H1 (cell line): ENCODE results near the gene AIFM3. TPM values are rescaled to one million over a fixed set of nuclear protein-coding genes. Genes with fewer than 3 reads are reported as not detected.

ENCODE experiments used
- CTCF ChIA-PET: fragments of 300-600 bp; sonication (Branson Sonifier 250); formaldehyde crosslinking; loops from one replicate; lab custom pipeline; 2021; ENCODE audit not compliant: partially characterized antibody; lab: Charles Lee
- POLR2A ChIA-PET: fragments of 300-600 bp; sonication (Branson Sonifier 250); formaldehyde crosslinking; loops from one replicate; lab custom pipeline; 2021; ENCODE audit warnings: inconsistent platforms; ENCODE audit not compliant: partially characterized antibody; lab: Charles Lee
- DNase-seq, 2 experiments: peaks; one replicate each; pipeline versions ENCODE4 v3.0.0 to v3.0.0-alpha.2; 2010 to 2022; ENCODE audit warnings: low spot score in 2 of 2, low read depth in 1 of 2, mixed read lengths in 1 of 2
- FAIRE-seq: peaks from 2 replicates; lab custom pipeline; 2011; peaks lifted over from hg19 to GRCh38; lab: Jason Lieb, UNC
- H2AFZ ChIP-seq: 2 replicates; pipeline ENCODE4 v1.8.1; 2012; ENCODE audit warnings: low read length, inconsistent platforms
- H2AK5ac ChIP-seq: 2 replicates; pipeline ENCODE4 v1.6.1; 2013; ENCODE audit warnings: low read depth, low read length
- H2BK120ac ChIP-seq: replicated peaks from 2 replicates; pipeline ENCODE3; 2013; ENCODE audit warnings: low read depth, low read length, inconsistent platforms
- H2BK12ac ChIP-seq: 2 replicates; pipeline ENCODE4 v1.6.1; 2013; ENCODE audit warnings: low read depth, low read length
- H2BK15ac ChIP-seq: 2 replicates; pipeline ENCODE4 v1.6.1; 2013; ENCODE audit warnings: low read length
- H2BK20ac ChIP-seq: 2 replicates; pipeline ENCODE4 v1.6.1; 2013; ENCODE audit warnings: low read length
- H2BK5ac ChIP-seq: 2 replicates; pipeline ENCODE4 v1.6.1; 2013; ENCODE audit warnings: low read depth, low read length
- H3K14ac ChIP-seq: 2 replicates; pipeline ENCODE4 v1.6.1; 2013; ENCODE audit warnings: inconsistent platforms; ENCODE audit not compliant: insufficient read length
- H3K18ac ChIP-seq: 2 replicates; pipeline ENCODE4 v1.6.1; 2013; ENCODE audit warnings: low read length; ENCODE audit errors: extremely low read depth
- H3K23ac ChIP-seq: 2 replicates; pipeline ENCODE4 v1.6.1; 2013; ENCODE audit warnings: inconsistent platforms; ENCODE audit not compliant: insufficient read length
- H3K23me2 ChIP-seq: 2 replicates; pipeline ENCODE4 v1.6.1; 2013; ENCODE audit warnings: low read depth, low read length
- H3K27ac ChIP-seq: 2 replicates; pipeline ENCODE4 v1.6.1; 2011; ENCODE audit warnings: low read depth, low read length, inconsistent platforms
- H3K27me3 ChIP-seq, 4 experiments: replicated peaks in 1 of 4; 1 replicate in 1 of 4; 2 replicates in 3 of 4; pipeline versions ENCODE4 v1.6.1 to v1.8.1; 2011 to 2013; ENCODE audit warnings: low read length in 3 of 4, mild to moderate bottlenecking in 3 of 4, inconsistent platforms in 2 of 4, mixed read lengths in 2 of 4, moderate library complexity in 1 of 4; ENCODE audit not compliant: control insufficient read depth in 3 of 4, insufficient read depth in 3 of 4; ENCODE audit errors: extremely low read depth in 1 of 4
- H3K36me3 ChIP-seq, 4 experiments: 2 replicates each; pipeline versions ENCODE4 v1.6.1 to v1.8.1; 2011 to 2013; ENCODE audit warnings: mild to moderate bottlenecking in 4 of 4, low read length in 3 of 4, moderate library complexity in 2 of 4, control low read depth in 1 of 4, inconsistent platforms in 1 of 4; ENCODE audit not compliant: insufficient read depth in 4 of 4, control insufficient read depth in 2 of 4
- H3K4ac ChIP-seq: replicated peaks from 2 replicates; pipeline ENCODE3; 2013; ENCODE audit warnings: low read length, low read depth, mixed read lengths, inconsistent platforms; ENCODE audit not compliant: insufficient read length
- H3K4me1 ChIP-seq, 4 experiments: replicated peaks in 1 of 4; 1 replicate in 1 of 4; 2 replicates in 3 of 4; pipeline versions ENCODE4 v1.6.1 to v1.8.1; 2011 to 2013; ENCODE audit warnings: low read length in 3 of 4, inconsistent platforms in 2 of 4, mixed read lengths in 1 of 4; ENCODE audit not compliant: insufficient read depth in 4 of 4, control insufficient read depth in 3 of 4
- H3K4me2 ChIP-seq, 2 experiments: 2 replicates each; pipeline versions ENCODE4 v1.6.1 to v1.8.1; 2011 to 2013; ENCODE audit warnings: low read depth in 2 of 2, low read length in 2 of 2, control low read depth in 1 of 2, inconsistent platforms in 1 of 2, mild to moderate bottlenecking in 1 of 2; ENCODE audit not compliant: insufficient read depth in 1 of 2
- H3K4me3 ChIP-seq, 4 experiments: fragments of 200-600, 300-600 bp in 1 of 4; sonication (generic), shearing (Covaris generic), sonication (Bioruptor Twin) in 1 of 4; 2 replicates each; pipeline versions ENCODE4 v1.5.1 to v1.8.1; 2011 to 2016; ENCODE audit warnings: low read length in 4 of 4, low read depth in 3 of 4, control low read depth in 2 of 4, inconsistent platforms in 2 of 4, mild to moderate bottlenecking in 2 of 4, mixed read lengths in 1 of 4, moderate library complexity in 1 of 4; ENCODE audit not compliant: insufficient read depth in 2 of 4; ENCODE audit errors: extremely low read depth in 1 of 4
- H3K56ac ChIP-seq: replicated peaks from 2 replicates; pipeline ENCODE3; 2013; ENCODE audit warnings: low read depth, mild to moderate bottlenecking, mixed read lengths, low read length, inconsistent platforms; ENCODE audit not compliant: insufficient read length
- H3K79me1 ChIP-seq: 2 replicates; pipeline ENCODE4 v1.6.1; 2013; ENCODE audit warnings: low read depth, low read length, control low read depth
- H3K79me2 ChIP-seq, 2 experiments: 2 replicates each; pipeline versions ENCODE4 v1.6.1 to v1.8.1; 2012 to 2013; ENCODE audit warnings: low read length in 2 of 2, mild to moderate bottlenecking in 2 of 2, inconsistent platforms in 1 of 2; ENCODE audit not compliant: insufficient read depth in 2 of 2, control insufficient read depth in 1 of 2
- H3K9ac ChIP-seq, 4 experiments: replicated peaks in 1 of 4; 1 replicate in 1 of 4; 2 replicates in 3 of 4; pipeline versions ENCODE4 v1.6.1 to v1.8.1; 2011 to 2013; ENCODE audit warnings: low read depth in 3 of 4, low read length in 3 of 4, control low read depth in 2 of 4, mild to moderate bottlenecking in 2 of 4, moderate library complexity in 2 of 4, inconsistent platforms in 1 of 4; ENCODE audit errors: extremely low read depth in 1 of 4
- H3K9me3 ChIP-seq, 2 experiments: 2 replicates each; pipeline versions ENCODE4 v1.6.1 to v1.8.1; 2012 to 2013; ENCODE audit warnings: mild to moderate bottlenecking in 2 of 2, moderate library complexity in 2 of 2, control low read depth in 1 of 2, inconsistent platforms in 1 of 2, low read depth in 1 of 2, low read length in 1 of 2, mixed read lengths in 1 of 2; ENCODE audit not compliant: insufficient read depth in 2 of 2
- H4K20me1 ChIP-seq, 2 experiments: replicated peaks in 1 of 2; 2 replicates each; pipeline versions ENCODE3 to v1.8.1; 2011 to 2013; ENCODE audit warnings: inconsistent platforms in 2 of 2, low read length in 2 of 2, mild to moderate bottlenecking in 1 of 2; ENCODE audit not compliant: insufficient read depth in 2 of 2, control insufficient read depth in 1 of 2
- H4K5ac ChIP-seq: 2 replicates; pipeline ENCODE4 v1.6.1; 2013; ENCODE audit warnings: low read length, low read depth, mixed read lengths, inconsistent platforms; ENCODE audit not compliant: insufficient read length
- H4K8ac ChIP-seq: 2 replicates; pipeline ENCODE4 v1.8.0; 2013; ENCODE audit warnings: mild to moderate bottlenecking, moderate library complexity, low read length, inconsistent platforms; ENCODE audit not compliant: insufficient read depth; ENCODE audit errors: extremely low read depth
- H4K91ac ChIP-seq: replicated peaks from 2 replicates; pipeline ENCODE3; 2013; ENCODE audit warnings: low read length, mixed read lengths, inconsistent platforms; ENCODE audit not compliant: insufficient read length
- ASH2L ChIP-seq: fragments of 200-600, 300-600 bp; sonication (generic); IDR thresholded peaks from one replicate; pipeline ENCODE4 v1.7.1; 2017; ENCODE audit warnings: low read length
- EP300 ChIP-seq, 2 experiments: IDR thresholded peaks; 1 replicate in 1 of 2; 2 replicates in 1 of 2; pipeline ENCODE4 v1.6.1; 2011 to 2012; ENCODE audit warnings: low read depth in 2 of 2, low read length in 2 of 2, mild to moderate bottlenecking in 2 of 2, borderline replicate concordance in 1 of 2, inconsistent platforms in 1 of 2, moderate library complexity in 1 of 2
- MAFK ChIP-seq: IDR thresholded peaks from 2 replicates; pipeline ENCODE4 v1.6.1; 2012; ENCODE audit warnings: low read depth, mild to moderate bottlenecking, improper control_type of control experiment, low read length
- SP2 ChIP-seq: IDR thresholded peaks from 2 replicates; pipeline ENCODE4 v1.6.1; 2012; ENCODE audit warnings: mild to moderate bottlenecking, low read length, inconsistent platforms
- TAF7 ChIP-seq: optimal IDR thresholded peaks from 2 replicates; pipeline ENCODE3; 2011; ENCODE audit warnings: low read depth, mild to moderate bottlenecking, inconsistent platforms, low read length, moderate library complexity, borderline replicate concordance
- TEAD4 ChIP-seq: IDR thresholded peaks from 2 replicates; pipeline ENCODE4 v1.6.1; 2012; ENCODE audit warnings: low read depth, low read length, inconsistent platforms, mixed read lengths
- WGBS, 2 experiments: shearing (Covaris generic) in 1 of 2; methylation state at CpG; one replicate each; pipeline versions ENCODE4 v1.1.6 to v1.1.7; 2013 to 2015; ENCODE audit warnings: low lambda C conversion rate in 2 of 2, mixed read lengths in 2 of 2, inconsistent platforms in 1 of 2, low coverage in 1 of 2, missing lambda C conversion rate in 1 of 2; ENCODE audit not compliant: insufficient replicate concordance in 2 of 2, insufficient coverage in 1 of 2, insufficient read length in 1 of 2; ENCODE audit errors: extremely low coverage in 1 of 2, missing lambda C conversion rate in 1 of 2; 5-methylcytosine and 5-hydroxymethylcytosine counted together
- polyA plus RNA-seq, 7 experiments: library from polyadenylated mRNA; depleted of rRNA in 3 of 7; stranded (reverse) in 5 of 7; unstranded in 2 of 7; fragments of >200 nt in 5 of 7; fragments of 200-250 nt in 2 of 7; gene quantifications; 1 replicate in 5 of 7; 2 replicates in 1 of 7; 4 replicates in 1 of 7; pipeline versions ENCODE4 v1.2.1 to v1.2.3, GENCODE V29; 2011 to 2013; ENCODE audit warnings: missing spikeins in 2 of 7, mixed read lengths in 2 of 7
- total RNA-seq: library from RNA; stranded (reverse); fragmentation: NEBNext Ultra II Directional; extraction: Animal tissue kit (Norgen Biotek cat#: 25700); gene quantifications from 2 replicates; pipeline ENCODE4 v1.2.1, GENCODE V29; 2021
- TF ChIP-seq, protein P1 (sequence below): IDR thresholded peaks from 2 replicates; pipeline ENCODE4 v1.6.1; 2012; ENCODE audit warnings: low read length, inconsistent platforms

Gene AIFM3
- total and polyA plus RNA-seq, 2 of the 8 experiments (the other 6 are each of a cell fraction or from before 2014, with no cell fraction given) = 0.86 to 1.4 TPM

DNA sequence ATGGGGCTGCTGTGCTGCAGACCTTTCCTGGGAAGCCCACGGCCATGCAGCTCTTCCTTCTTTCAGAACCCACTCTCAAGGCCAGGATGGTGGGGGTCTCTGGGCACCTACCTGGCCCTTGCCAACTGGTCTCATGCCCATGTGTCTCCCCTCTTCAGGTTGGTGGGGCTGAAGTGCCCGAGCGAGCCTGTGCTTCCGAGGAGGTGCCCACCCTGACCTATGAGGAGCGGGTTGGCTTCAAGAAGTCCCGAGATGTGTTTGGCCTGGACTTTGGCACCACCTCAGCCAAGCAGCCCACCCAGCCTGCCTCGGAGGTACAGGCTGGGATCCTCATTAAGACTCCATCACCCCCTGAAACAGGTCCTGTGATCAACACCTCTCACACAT, 25.0 kb downstream of the AIFM3 start:
- no peak overlapping the region for H3K27ac ChIP-seq
- TF ChIP-seq TAF7 (no peak), EP300 (IDR thresholded peaks at IDR 0.05; ENCODE audit: borderline replicate concordance in 1 of 2, low read depth in 2 of 2, low read length in 2 of 2) (no peak), ASH2L (no peak), SP2 (no peak), TEAD4 (no peak), MAFK (no peak)
- TF ChIP-seq, protein P1, sequence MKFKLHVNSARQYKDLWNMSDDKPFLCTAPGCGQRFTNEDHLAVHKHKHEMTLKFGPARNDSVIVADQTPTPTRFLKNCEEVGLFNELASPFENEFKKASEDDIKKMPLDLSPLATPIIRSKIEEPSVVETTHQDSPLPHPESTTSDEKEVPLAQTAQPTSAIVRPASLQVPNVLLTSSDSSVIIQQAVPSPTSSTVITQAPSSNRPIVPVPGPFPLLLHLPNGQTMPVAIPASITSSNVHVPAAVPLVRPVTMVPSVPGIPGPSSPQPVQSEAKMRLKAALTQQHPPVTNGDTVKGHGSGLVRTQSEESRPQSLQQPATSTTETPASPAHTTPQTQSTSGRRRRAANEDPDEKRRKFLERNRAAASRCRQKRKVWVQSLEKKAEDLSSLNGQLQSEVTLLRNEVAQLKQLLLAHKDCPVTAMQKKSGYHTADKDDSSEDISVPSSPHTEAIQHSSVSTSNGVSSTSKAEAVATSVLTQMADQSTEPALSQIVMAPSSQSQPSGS = no peak
- TF ChIP-seq, all 59 proteins: peak for 0
- CTCF ChIA-PET = interaction anchor here (2.6 kb wide), 1 partner anchor 30 kb away, joined by 9 read pairs; no protein-coding TSS in a partner anchor

More for the DNA sequence above, 25.0 kb downstream of the AIFM3 start:
- no peak overlapping the region for H2AK5ac ChIP-seq
- H3K4me1 ChIP-seq = no peaks in the 10 kb centered on the region; a peak in 1 of 7 replicates
- no peak overlapping the region for H4K5ac ChIP-seq
- no peak overlapping the region for H3K4me3 ChIP-seq
- H3K9ac ChIP-seq = no peak overlapping the region
- no peaks in the 10 kb centered on the region for H3K27me3 ChIP-seq
- no peak overlapping the region for H3K56ac ChIP-seq
- H2BK12ac ChIP-seq = no peak overlapping the region
- H3K4me2 ChIP-seq = no peak overlapping the region
- H3K23ac ChIP-seq = no peak overlapping the region
- no peak overlapping the region for H2AFZ ChIP-seq
- peaks cover 0 to 9% of the 10 kb centered on the region in 2 experiments for H4K20me1 ChIP-seq
- no peak overlapping the region for H3K14ac ChIP-seq
- H3K9me3 ChIP-seq = no peaks in the 10 kb centered on the region
- H4K91ac ChIP-seq = no peak overlapping the region
- H2BK120ac ChIP-seq = no peak overlapping the region
- H3K4ac ChIP-seq = no peak overlapping the region
- H3K79me2 ChIP-seq = no peaks in the 10 kb centered on the region
- no peak for DNase-seq
- FAIRE-seq = no peak
- POLR2A ChIA-PET = interaction anchor here (1.7 to 3.5 kb wide), 2 partner anchors 7 to 18 kb away, joined by 5 to 17 read pairs; no protein-coding TSS in a partner anchor
- no peak overlapping the region for H2BK5ac ChIP-seq
- no peak overlapping the region for H2BK15ac ChIP-seq
- H3K23me2 ChIP-seq = no peaks in the 10 kb centered on the region
- WGBS, 2 experiments = 90% methylated on average over 5 of the region's 7 CpGs; no CpG with 5 or more reads in 1 of the 2 experiments
- no peak overlapping the region for H4K8ac ChIP-seq
- H3K36me3 ChIP-seq = peaks cover 0 to 10% (median 3%) of the 10 kb centered on the region in 4 experiments; a peak in 4 of 8 replicates
- H2BK20ac ChIP-seq = no peak overlapping the region
- no peak overlapping the region for H3K18ac ChIP-seq
- H3K79me1 ChIP-seq = no peaks in the 10 kb centered on the region
